GM18909 (cell line): ENCODE results near the gene GNAQ.
"Not testable (repeated sequence)": the region's sequence is repeated elsewhere in the genome, so short reads cannot be mapped to it uniquely, and the experiment has no call there.

ENCODE experiments used
- ATAC-seq: cut with Tn5 transposase; IDR thresholded peaks from one replicate; pipeline ENCODE4 v1.9.1; 2021; ENCODE audit warnings: mild to moderate bottlenecking; ENCODE audit not compliant: unreplicated experiment, poor library complexity

The GNAQ gene

GRCh38 chr9:77760919-77761318 is 270.7 kb downstream of the GNAQ start:
- ATAC-seq = not testable (repeated sequence)

GRCh38 chr9:77759391-77759790 is 272.2 kb downstream of the GNAQ start:
- ATAC-seq = no peak

GRCh38 chr9:77756449-77756848 is 275.2 kb downstream of the GNAQ start:
- no peak for ATAC-seq

- no peak for ATAC-seq
Measured at GRCh38 chr9:77753180-77753579, 278.4 kb downstream of the GNAQ start.

- no peak for ATAC-seq
Measured at GRCh38 chr9:77752554-77752953, 279.1 kb downstream of the GNAQ start.

GRCh38 chr9:77751341-77752091 is 280.1 kb downstream of the GNAQ start:
- ATAC-seq = no peak

GRCh38 chr9:77750981-77751340 is 280.6 kb downstream of the GNAQ start:
- ATAC-seq = no peak

- ATAC-seq = no peak
Measured at GRCh38 chr9:77750284-77750683, 281.3 kb downstream of the GNAQ start.

- no peak for ATAC-seq
Measured at GRCh38 chr9:77748214-77748772, 283.3 kb downstream of the GNAQ start.

- ATAC-seq = no peak
Measured at GRCh38 chr9:77747163-77747562, 284.4 kb downstream of the GNAQ start.

- no peak for ATAC-seq
Measured at GRCh38 chr9:77744841-77745430, 286.7 kb downstream of the GNAQ start.

- no peak for ATAC-seq
Measured at GRCh38 chr9:77743386-77743785, 288.2 kb downstream of the GNAQ start.

- no peak for ATAC-seq
Measured at GRCh38 chr9:77738932-77739331, 292.7 kb downstream of the GNAQ start.

- no peak for ATAC-seq
Measured at GRCh38 chr9:77735494-77735893, 296.1 kb downstream of the GNAQ start.

- ATAC-seq = no peak
Measured at GRCh38 chr9:77731930-77732329, 299.7 kb downstream of the GNAQ start.

GRCh38 chr9:77731008-77731698 is 300.5 kb downstream of the GNAQ start:
- no peak for ATAC-seq

GRCh38 chr9:77729177-77729576 is 302.4 kb downstream of the GNAQ start:
- ATAC-seq = no peak

GRCh38 chr9:77726814-77727213 is 304.8 kb downstream of the GNAQ start:
- no peak for ATAC-seq

GRCh38 chr9:77726289-77726688 is 305.3 kb downstream of the GNAQ start:
- ATAC-seq = no peak

GRCh38 chr9:77725820-77726219 is 305.8 kb downstream of the GNAQ start:
- ATAC-seq = no peak

GRCh38 chr9:77725046-77725694 is 306.4 kb downstream of the GNAQ start:
- ATAC-seq = no peak
